Lung (tissue), 12 donors: ENCODE results near the gene UBXN6. TPM values are rescaled to one million over a fixed set of nuclear protein-coding genes. Genes with fewer than 3 reads are reported as not detected.

Experiments
- ATAC-seq: fragments of 200-7000 bp; cut with Tn5 transposase; one replicate; pipeline ENCODE4 v1.9.1; 2020; ENCODE audit warnings: moderate number of reproducible peaks; ENCODE audit not compliant: insufficient read depth, low FRiP score
- DNase-seq, 3 donors: peaks; one replicate each; pipeline ENCODE4 v3.0.0-alpha.2; 2013 to 2017
- H3K27ac ChIP-seq, 2 donors: one replicate each; pipeline ENCODE4 v1.5.1; 2013; ENCODE audit warnings: mild to moderate bottlenecking in 2 of 2, moderate library complexity in 2 of 2, control low read depth in 1 of 2, inconsistent platforms in 1 of 2, low read depth in 1 of 2, low read length in 1 of 2
- H3K27me3 ChIP-seq, 3 donors: one replicate each; pipeline ENCODE4 v1.5.1; 2013; ENCODE audit warnings: low read length in 2 of 3; ENCODE audit not compliant: control insufficient read depth in 3 of 3, insufficient read depth in 3 of 3
- H3K36me3 ChIP-seq, 4 donors: one replicate each; pipeline ENCODE4 v1.5.1; 2013; ENCODE audit warnings: low read length in 4 of 4, mild to moderate bottlenecking in 1 of 4, moderate library complexity in 1 of 4; ENCODE audit not compliant: control insufficient read depth in 4 of 4, insufficient read depth in 4 of 4
- H3K4me1 ChIP-seq, 5 donors: one replicate each; pipeline ENCODE4 v1.5.1; 2013; ENCODE audit warnings: low read length in 5 of 5, mild to moderate bottlenecking in 2 of 5, moderate library complexity in 1 of 5; ENCODE audit not compliant: control insufficient read depth in 5 of 5, insufficient read depth in 5 of 5
- H3K4me3 ChIP-seq: one replicate; pipeline ENCODE4 v1.5.1; 2013; ENCODE audit warnings: mild to moderate bottlenecking, control low read depth, moderate library complexity
- H3K9ac ChIP-seq, 2 donors: one replicate each; pipeline ENCODE4 v1.5.1; 2013; ENCODE audit warnings: low read length in 2 of 2, control low read depth in 1 of 2; ENCODE audit not compliant: insufficient read depth in 1 of 2
- H3K9me3 ChIP-seq, 4 donors: one replicate each; pipeline ENCODE4 v1.5.1; 2013; ENCODE audit warnings: low read length in 3 of 4, mild to moderate bottlenecking in 1 of 4, moderate library complexity in 1 of 4; ENCODE audit not compliant: control insufficient read depth in 4 of 4, insufficient read depth in 3 of 4
- WGBS, 2 donors: extraction: QIAGEN DNeasy Blood & Tissue Kit; methylation state at CpG; one replicate each; pipeline ENCODE4 v1.1.7; 2013; 5-methylcytosine and 5-hydroxymethylcytosine counted together
- polyA plus RNA-seq, 2 donors: library from polyadenylated mRNA; stranded (reverse); fragments of 200-250 nt; gene quantifications; one replicate each; pipeline ENCODE4 v1.2.1, GENCODE V29; 2013
- total RNA-seq, 2 donors: library from RNA; depleted of rRNA in 1 of 2; stranded (reverse); fragments of >200 nt in 1 of 2; gene quantifications; one replicate each; pipeline ENCODE4 v1.2.1, GENCODE V29; 2014 to 2021
- TF ChIP-seq, protein P1 (sequence below): IDR thresholded peaks from 2 replicates; pipeline ENCODE4 v1.5.1; 2012; ENCODE audit warnings: mild to moderate bottlenecking; ENCODE audit errors: control extremely low read depth, extremely low read depth
- donor health status: control.
- donor health status: control.
- donor health status: Bipolar disorder and iron deficiency.
- donor health status: healthy.
- donor health status: DM: yes; HTN: yes; CAD: no.

The UBXN6 gene
- total and polyA plus RNA-seq, 4 donors, result 74.4 to 128 (median 98.5) TPM

DNA sequence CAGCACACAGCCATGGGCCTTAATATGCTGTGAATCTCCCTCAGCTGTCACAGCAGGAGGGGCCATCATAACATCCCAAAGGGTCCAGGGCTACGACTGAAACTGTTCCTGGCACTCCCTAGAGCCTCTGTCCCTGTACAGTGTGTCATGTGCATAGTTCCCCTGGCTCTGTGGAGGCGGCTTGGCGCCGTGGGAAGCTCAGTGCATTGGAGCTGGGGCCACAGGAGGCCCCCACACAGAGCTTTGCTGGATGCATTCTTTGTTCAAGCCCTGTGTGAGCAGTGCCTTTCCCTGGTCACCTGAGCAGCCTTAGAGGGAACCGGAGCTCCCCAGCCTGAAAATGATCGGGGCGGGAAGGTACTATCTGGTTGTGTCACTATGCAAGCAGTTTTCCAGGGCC, 21.4 kb downstream of the UBXN6 start:
- TF ChIP-seq, protein P1, sequence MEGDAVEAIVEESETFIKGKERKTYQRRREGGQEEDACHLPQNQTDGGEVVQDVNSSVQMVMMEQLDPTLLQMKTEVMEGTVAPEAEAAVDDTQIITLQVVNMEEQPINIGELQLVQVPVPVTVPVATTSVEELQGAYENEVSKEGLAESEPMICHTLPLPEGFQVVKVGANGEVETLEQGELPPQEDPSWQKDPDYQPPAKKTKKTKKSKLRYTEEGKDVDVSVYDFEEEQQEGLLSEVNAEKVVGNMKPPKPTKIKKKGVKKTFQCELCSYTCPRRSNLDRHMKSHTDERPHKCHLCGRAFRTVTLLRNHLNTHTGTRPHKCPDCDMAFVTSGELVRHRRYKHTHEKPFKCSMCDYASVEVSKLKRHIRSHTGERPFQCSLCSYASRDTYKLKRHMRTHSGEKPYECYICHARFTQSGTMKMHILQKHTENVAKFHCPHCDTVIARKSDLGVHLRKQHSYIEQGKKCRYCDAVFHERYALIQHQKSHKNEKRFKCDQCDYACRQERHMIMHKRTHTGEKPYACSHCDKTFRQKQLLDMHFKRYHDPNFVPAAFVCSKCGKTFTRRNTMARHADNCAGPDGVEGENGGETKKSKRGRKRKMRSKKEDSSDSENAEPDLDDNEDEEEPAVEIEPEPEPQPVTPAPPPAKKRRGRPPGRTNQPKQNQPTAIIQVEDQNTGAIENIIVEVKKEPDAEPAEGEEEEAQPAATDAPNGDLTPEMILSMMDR, result no peak
- Histone ChIP-seq H3K4me3 (no peak overlapping the region), H3K27me3 (no peaks in the 10 kb centered on the region), H3K27ac (no peak overlapping the region), H3K9me3 (no peaks in the 10 kb centered on the region), H3K36me3 (peaks cover 2 to 14% (median 12%) of the 10 kb centered on the region in 4 donors), H3K4me1 (no peaks in the 10 kb centered on the region), H3K9ac (no peak overlapping the region)
- ATAC-seq (no peak), DNase-seq (no peak)
- 95 to 96% methylated on average over 7 of the region's 7 CpGs for WGBS, 2 donors

DNA sequence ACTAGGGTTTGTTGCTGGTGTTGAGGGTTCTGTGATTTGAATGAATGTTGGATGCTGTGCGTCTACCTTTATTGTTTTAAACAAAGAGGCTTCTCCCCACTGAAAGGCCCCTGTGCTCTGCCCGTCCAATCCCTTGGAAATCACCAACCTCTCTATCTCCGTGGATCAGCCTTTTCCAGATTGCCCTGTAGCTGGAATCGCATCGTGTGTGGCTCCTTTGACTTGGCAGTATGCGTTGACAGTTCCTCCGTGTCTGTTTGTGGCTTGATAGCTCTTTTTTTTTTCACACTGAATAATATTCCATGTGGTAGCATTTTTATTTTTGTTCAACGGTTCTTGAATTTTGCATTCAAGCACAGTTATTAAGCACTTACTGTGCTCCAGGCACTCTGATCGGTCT, 23.2 kb downstream of the UBXN6 start:
- H3K9me3 ChIP-seq, result peaks cover 0 to 2% (median 0%) of the 10 kb centered on the region in 4 donors
- no peak for DNase-seq
- H3K36me3 ChIP-seq, result peaks cover 2 to 18% (median 11%) of the 10 kb centered on the region in 4 donors
- TF ChIP-seq, protein P1, result no peak
- peaks cover 0 to 15% (median 3%) of the 10 kb centered on the region in 5 donors for H3K4me1 ChIP-seq
- H3K27ac ChIP-seq, result no peak overlapping the region
- H3K9ac ChIP-seq, result no peak overlapping the region
- no peak for ATAC-seq
- 95 to 97% methylated on average over 9 of the region's 9 CpGs for WGBS, 2 donors
- H3K27me3 ChIP-seq, result no peaks in the 10 kb centered on the region
- no peak overlapping the region for H3K4me3 ChIP-seq

DNA sequence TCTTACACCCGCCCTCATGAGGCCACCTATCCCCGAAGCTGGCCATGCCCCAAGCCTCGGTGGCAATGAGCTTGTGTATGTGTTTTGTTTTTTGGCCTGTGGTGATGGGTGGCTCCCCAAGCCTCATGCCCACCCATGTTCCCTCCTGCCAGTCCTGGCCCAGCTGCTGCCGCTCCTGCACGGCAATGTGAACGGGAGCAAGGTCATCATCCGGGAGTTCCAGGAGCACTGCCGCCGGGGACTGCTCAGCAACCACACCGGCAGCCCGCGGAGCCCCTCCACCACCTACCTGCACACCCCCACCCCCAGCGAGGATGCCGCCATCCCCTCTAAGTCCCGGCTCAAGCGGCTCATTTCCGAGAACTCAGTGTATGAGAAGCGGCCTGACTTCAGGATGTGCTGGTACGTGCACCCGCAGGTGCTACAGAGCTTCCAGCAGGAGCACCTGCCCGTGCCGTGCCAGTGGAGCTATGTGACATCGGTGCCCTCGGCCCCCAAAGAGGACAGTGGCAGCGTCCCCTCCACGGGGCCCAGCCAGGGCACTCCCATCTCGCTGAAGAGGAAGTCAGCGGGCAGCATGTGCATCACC, 24.6 kb downstream of the UBXN6 start:
- Histone ChIP-seq H3K27me3 (no peaks in the 10 kb centered on the region), H3K9ac (no peak overlapping the region), H3K4me3 (no peak overlapping the region), H3K9me3 (peaks cover 0 to 2% (median 0%) of the 10 kb centered on the region in 4 donors), H3K36me3 (peaks cover 2 to 22% (median 9%) of the 10 kb centered on the region in 4 donors), H3K27ac (no peak overlapping the region), H3K4me1 (peaks cover 0 to 28% (median 13%) of the 10 kb centered on the region in 5 donors)
- ATAC-seq, result no peak
- no peak for DNase-seq
- WGBS, 2 donors, result 94 to 98% methylated on average over 28 of the region's 28 CpGs
- TF ChIP-seq, protein P1, result no peak
